SK-N-SH (cell line): ENCODE data around the gene RRP15.

Experiments
- CTCF ChIP-seq: fragments of 200-600 bp; sonication (generic); IDR thresholded peaks from 2 replicates; pipeline ENCODE4 v1.6.1; 2017; ENCODE audit warnings: antibody characterized with exemption, mild to moderate bottlenecking, moderate library complexity
- EZH2phosphoT487 ChIP-seq: fragments of 200-600 bp; sonication (generic); IDR thresholded peaks from 2 replicates; pipeline ENCODE4 v1.6.1; 2017; ENCODE audit warnings: low read depth, mixed run types, mild to moderate bottlenecking, antibody characterized with exemption, moderate library complexity, borderline replicate concordance
- GABPA ChIP-seq: IDR thresholded peaks from 2 replicates; pipeline ENCODE4 v1.4.0; 2012; ENCODE audit warnings: low read depth, mild to moderate bottlenecking
- MAX ChIP-seq: IDR thresholded peaks from 2 replicates; pipeline ENCODE4 v1.4.0; 2012; ENCODE audit warnings: low read depth
- POLR2AphosphoS5 ChIP-seq: IDR thresholded peaks from 2 replicates; pipeline ENCODE4 v1.6.1; 2012; ENCODE audit warnings: low read depth, low read length
- YY1 ChIP-seq: IDR thresholded peaks from 2 replicates; pipeline ENCODE4 v1.4.0; 2012; ENCODE audit warnings: low read depth, mild to moderate bottlenecking

- TF ChIP-seq MAX (no peak), EZH2phosphoT487 (no peak), CTCF (no peak), GABPA (no peak), YY1 (no peak), POLR2AphosphoS5 (no peak)
Measured at GRCh38 chr1:218272366-218272765, 12.7 kb upstream of the RRP15 start.
